GM12875 (cell line): ENCODE measurements around the gene TUBGCP6.

Experiments used
- H3K4me3 ChIP-seq: one replicate; pipeline ENCODE4 v1.5.1; 2011; ENCODE audit warnings: low read depth, low read length, control low read depth
- CTCF ChIP-seq: IDR thresholded peaks from 2 replicates; pipeline ENCODE4 v1.5.1; 2011; ENCODE audit warnings: low read depth, mild to moderate bottlenecking, control low read depth, inconsistent platforms, low read length, moderate library complexity, borderline replicate concordance; ENCODE audit not compliant: insufficient read depth

TUBGCP6 gene

GRCh38 chr22:50266994-50267393, 22.2 kb upstream of the TUBGCP6 start:
- TF ChIP-seq CTCF: no peak
- H3K4me3 ChIP-seq: no peak overlapping the region

- no peak for TF ChIP-seq CTCF
- no peak overlapping the region for H3K4me3 ChIP-seq
Measured at GRCh38 chr22:50264946-50265669, 20.3 kb upstream of the TUBGCP6 start.

GRCh38 chr22:50264104-50264745, 19.4 kb upstream of the TUBGCP6 start:
- TF ChIP-seq CTCF: no peak
- H3K4me3 ChIP-seq: no peak overlapping the region

- H3K4me3 ChIP-seq: no peak overlapping the region
- no peak for TF ChIP-seq CTCF
Measured at GRCh38 chr22:50262973-50263617, 18.3 kb upstream of the TUBGCP6 start.

DNA sequence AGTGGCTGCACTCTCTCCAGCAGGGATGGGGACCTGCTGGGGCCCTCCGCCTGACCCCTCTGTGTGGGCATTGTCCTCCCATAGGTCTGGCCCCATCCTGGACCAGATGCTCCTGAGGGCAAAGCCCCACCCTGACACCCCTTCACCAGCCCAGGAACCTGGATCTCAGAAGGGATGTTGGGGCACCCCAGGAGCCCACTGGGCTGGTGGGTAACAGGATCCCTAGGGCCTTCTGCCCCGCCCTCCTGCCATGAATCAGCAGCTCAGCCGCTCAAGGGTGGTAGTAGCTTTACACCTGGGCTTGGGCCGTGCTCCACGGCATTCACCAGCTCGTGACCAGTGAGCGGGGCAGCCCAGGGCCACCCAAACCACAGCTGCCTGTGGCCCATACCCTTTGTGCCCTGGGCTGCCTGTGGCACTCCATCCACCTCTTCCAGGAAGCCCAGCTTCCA, 17.7 kb upstream of the TUBGCP6 start:
- H3K4me3 ChIP-seq: no peak overlapping the region

More for the DNA sequence above, 17.7 kb upstream of the TUBGCP6 start:
- TF ChIP-seq CTCF: no peak
